GM19023 (cell line): ENCODE results near the gene DYNC1LI1.
A peak's percentile ranks its signal among the peaks of the same experiment; 100 is the strongest.

Source experiments
- ATAC-seq: cut with Tn5 transposase; IDR thresholded peaks from one replicate; pipeline ENCODE4 v1.9.1; 2021; ENCODE audit warnings: mild to moderate bottlenecking, moderate library complexity; ENCODE audit not compliant: unreplicated experiment

DYNC1LI1 gene

DNA sequence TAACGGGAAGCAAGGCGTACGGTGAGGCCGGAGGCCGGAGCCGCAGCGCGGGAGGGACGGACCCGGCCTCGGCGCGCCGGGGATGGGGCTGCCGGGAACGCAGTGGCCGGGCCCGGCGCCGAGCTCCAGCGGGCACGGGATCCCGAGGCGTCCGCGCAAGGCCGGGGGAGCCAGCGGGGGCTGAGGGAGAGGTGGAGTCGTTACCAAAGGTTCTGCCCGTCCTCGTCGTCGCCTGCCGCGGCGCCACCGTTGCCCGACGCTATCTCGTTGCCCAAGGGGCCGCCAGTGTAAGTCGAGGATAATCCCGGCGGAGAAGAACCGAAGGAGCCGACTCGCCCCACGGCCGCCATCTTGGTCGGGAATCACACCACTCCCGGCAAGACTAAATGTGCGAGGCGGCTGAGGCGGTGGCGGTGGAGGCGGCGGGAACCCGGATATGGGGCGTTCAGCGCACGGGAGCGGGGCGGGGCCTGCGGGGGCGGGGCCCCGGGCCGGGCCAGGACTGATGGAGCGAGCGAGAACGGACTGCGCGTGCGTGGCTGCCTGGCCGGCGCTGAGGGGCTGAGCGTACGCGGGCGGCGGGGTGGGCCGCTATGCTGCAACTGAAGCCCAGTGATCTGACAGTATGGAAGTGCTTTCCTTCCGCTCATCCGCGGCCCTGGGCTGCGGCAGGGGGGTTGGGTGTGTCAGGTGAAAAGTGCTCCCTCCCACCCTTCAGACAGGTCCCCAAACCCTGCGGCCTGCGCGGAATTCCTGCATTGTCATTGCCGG lies at the start of gene DYNC1LI1:
Gene DYNC1LI1, minus strand, starts transcription at position 438 of the 771 bp plus-strand sequence. Its CDS starts 88 bp downstream, at position 350.
- ATAC-seq: peak; percentile 89

DNA sequence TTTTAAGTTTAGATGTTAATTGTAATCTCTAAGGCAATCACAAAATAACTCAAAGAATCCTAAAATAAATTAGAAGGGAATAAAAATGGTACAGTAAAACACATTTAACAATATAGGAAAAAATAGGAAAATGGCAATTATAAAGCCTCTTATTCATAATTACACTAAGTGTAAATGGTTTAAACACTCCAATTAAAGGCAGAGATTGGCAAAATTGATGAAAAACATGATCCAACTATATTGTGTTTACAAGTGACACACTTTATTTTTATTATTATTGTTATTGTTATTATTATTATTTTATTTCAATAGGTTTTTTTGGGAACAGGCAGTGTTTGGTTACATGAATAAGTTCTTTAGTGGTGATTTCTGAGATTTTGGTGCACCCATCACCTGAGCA lies 48.7 kb upstream of the DYNC1LI1 start:
- ATAC-seq: no peak

DNA sequence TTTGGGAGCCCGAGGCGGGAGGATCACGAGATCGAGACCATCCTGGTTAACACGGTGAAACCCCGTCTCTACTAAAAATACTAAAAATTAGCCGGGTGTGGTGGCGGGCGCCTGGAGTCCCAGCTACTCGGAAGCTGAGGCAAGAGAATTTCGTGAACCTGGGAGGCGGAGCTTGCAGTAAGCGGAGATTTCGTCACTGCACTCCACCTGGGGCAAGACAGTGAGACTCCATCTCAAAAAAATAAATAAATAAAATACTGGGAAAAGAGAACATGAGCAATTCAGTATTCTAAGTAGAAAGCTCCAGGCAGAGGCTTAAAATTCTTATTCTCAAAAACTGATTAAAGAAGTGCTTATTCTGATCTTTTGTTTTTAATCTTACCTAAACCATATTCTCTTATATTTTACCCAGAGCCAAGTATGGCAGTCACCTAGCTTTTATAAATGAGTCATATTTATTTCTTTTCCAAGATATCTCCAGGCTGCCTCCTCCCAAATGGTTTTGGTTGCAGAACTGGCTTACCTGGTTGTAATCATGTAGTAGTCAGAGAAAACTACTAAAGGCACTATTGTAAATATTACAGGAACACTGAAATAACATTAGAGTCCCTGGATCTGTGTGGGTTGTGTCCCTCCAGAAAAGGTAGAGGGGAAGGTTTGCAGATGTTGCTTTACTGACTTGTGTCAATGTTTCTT lies 45.8 kb upstream of the DYNC1LI1 start:
- no peak for ATAC-seq

DNA sequence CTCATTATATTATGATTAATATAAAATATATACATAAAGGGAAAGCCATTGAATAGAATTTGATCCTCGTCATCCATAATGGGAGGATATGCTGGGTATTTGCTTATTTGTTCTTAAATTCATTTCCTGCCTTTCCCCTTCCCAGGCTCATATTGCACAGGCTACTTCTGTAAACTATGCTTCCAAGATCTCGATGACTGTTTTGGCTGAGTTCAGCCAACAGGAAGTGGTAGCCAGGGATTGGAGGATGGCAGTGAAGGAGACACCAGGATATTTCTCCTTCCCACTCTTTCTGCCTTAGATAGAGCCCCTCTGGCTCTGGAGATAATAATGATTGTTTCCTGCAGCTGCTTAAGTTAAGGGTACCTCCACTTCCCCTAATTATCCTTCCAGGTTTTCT lies 44.3 kb upstream of the DYNC1LI1 start:
- no peak for ATAC-seq

DNA sequence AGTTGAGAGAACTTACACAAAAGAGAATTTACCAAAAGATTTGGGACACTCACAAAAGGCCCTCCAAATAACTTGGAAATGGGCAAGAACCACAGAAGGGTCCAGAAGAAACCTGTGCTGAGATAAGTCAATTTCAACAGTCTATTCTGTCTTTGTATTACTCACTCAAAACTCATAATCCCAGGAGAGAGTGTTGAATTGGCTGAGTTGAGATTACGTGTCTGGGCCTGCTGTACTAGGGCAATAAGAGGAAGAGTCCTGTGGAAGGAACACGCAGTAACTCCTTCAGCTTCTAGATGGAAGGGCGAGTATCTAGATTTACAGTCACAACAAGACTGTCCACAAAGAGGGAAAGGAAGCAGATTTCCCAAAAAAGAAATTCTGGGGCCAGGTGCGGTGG lies 42.5 kb upstream of the DYNC1LI1 start:
- no peak for ATAC-seq

DNA sequence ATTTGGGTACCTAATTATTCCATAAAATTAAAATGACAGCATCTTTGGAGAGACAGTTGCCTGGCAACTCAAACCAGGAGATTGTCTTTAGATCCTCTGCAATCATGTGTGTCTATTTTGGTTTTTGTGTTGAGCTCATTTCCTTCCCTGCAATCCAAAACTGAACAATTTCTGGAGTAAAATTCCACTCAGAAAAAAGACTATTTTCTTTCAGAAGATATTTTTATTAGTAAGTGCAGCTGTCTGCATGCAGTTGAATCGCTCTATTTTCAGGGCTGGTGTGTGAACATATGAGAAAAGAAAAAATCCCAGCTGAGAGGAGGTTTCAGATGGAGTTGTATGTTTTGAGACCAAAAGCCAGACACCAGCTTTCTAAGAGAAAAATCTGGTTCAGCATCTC lies 41.9 kb upstream of the DYNC1LI1 start:
- no peak for ATAC-seq

DNA sequence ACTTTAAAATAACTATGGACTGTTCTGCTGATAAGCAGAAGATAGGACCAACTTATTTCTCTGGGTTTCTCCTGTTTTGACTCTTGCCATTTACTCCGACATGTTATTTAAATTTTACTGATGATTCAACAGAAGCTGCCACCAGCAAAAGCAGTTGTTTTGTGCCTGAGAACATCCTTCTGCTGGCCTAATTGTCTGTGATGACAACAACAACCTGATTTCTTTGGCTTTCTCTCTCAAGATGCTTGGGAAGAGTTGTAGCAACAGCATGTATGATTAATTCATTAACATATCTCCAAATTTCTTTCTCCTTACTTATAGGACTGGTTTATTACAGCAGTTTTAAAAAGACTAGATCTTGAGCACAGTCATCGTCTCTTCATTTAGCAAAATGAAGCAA lies 36.9 kb upstream of the DYNC1LI1 start:
- ATAC-seq: no peak

DNA sequence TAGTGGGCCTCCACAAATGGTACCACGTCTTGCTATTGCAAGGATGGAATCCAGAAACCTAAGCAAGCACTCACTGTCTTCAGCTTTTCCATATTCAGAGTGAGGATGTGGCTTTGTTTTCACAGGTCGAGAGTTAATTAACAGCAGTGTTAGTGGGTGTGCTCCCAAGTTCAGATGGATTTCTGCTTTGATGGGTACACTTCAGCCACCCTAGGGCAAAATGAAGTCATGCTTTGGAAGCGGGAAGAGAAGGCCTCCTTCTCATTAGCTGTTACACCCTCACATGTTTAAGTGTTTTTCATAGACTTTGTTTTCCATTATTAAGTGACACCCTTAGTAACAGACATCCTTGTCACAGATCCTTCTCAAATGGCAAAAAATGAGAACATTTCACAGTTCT lies 36.3 kb upstream of the DYNC1LI1 start:
- ATAC-seq: no peak

DNA sequence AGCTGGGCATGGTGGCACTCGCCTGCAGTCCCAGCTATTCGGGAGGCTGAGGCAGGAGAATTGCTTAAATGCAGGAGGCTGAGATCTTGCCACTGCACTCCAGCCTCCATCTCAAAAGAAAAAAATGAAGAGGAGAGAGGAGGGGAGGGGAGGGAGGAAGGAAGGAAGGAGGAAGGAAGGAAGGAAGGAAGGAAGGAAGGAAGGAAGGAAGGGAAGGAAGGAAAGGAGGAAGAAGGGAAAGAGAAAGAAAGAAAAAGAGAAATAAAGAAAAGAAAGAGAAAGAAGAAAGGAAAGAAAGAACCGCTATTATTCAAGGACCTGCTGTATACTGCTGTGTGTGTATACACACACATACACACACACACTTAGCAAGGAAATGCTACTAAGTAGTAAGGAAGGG lies 35.6 kb upstream of the DYNC1LI1 start:
- ATAC-seq: no peak

DNA sequence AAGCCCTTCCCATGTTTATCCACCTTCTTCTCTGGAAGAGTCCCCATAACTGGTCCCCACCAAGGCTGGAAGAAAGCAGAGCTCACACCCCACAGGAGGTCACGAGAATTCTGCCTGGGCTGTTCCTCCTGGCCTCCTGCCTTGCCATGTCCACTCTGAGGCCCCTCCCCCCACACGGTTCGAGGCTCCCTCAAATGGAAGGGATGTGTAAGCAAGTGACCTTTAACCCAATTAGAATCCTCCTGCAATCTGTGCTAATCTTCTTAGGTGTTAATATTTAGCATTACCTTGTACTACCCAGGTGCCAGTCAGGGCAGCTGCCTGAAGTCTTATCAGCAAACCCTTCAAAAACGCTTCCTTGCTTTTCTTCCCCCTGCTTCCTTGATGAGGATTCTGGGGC lies 32.4 kb upstream of the DYNC1LI1 start:
- no peak for ATAC-seq

DNA sequence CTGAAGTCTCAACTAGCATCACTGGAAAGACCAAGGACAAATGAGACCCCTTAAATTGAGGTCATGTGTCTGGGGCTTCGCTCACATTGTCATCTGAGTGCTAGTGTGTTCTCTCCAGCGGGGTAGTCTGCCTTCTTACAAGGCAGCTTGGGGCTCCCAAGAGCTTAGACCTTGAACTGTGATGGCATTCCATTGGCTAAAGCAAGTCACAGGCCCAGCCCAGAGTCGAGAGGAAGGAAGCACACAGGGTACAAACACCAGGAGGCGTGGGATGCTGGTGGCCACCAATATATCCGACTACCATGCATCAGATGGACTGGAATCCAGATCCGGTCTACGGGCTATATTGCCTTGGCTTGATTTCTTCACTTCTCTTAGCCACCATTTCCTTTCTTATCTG lies 31.5 kb upstream of the DYNC1LI1 start:
- ATAC-seq: no peak

DNA sequence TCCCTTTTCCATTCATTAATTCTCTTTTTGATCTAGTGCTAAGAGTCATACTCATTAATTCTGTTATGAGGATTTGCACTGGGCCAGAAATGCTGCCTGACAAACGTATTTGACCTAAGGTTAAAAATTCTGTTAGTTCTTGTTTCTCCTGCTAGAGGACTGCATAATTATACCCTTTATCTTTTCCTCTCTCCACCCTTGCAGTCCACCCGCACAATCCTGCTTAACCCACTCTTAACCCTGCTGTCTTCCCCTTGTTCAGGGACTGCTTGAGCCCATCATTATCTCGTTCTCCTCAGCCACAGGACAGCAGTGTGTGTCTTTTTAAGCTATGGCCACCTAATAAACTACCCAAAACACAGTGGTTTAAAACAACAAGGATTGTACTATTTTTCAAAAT lies 31.1 kb upstream of the DYNC1LI1 start:
- no peak for ATAC-seq

DNA sequence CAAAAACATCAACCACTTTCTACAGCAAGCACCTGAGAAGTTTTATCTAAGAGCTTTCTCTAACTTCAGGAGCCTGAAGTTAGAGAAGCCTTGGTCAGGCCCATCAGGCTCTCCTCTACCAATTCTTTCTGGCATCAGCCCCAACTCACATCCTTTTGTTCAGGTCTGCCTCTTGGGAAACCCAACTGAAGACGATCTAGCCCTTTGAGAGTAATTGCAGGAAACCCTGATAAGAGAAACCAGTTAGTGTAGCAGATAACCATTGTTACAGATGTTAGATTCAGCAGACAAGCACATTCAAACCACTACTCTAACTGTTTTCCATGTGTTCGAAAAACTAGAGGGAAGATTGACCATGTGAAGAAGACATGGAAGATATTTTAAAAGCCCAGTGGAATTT lies 27.0 kb upstream of the DYNC1LI1 start:
- no peak for ATAC-seq

DNA sequence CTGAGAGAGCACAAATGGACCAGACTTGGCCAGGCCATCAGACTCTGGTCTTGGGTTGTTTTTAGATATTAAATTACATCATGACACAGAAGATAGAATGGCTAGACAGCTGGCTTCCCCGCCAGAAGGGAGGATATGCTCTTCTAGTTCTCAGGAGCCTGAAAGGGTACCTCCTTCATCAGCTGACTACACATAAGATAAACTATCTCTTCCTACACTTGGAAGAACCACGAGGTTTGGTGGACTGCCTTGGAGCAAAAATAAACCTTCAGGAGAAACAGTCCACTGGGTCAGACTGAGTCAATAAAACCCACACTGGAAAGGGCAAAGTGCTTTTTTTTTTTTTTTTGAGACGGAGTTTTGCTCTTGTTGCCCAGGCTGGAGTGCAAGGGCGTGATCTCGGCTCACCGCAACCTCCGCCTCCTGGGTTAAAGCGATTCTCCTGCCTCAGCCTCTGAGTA lies 26.3 kb upstream of the DYNC1LI1 start:
- ATAC-seq: no peak

DNA sequence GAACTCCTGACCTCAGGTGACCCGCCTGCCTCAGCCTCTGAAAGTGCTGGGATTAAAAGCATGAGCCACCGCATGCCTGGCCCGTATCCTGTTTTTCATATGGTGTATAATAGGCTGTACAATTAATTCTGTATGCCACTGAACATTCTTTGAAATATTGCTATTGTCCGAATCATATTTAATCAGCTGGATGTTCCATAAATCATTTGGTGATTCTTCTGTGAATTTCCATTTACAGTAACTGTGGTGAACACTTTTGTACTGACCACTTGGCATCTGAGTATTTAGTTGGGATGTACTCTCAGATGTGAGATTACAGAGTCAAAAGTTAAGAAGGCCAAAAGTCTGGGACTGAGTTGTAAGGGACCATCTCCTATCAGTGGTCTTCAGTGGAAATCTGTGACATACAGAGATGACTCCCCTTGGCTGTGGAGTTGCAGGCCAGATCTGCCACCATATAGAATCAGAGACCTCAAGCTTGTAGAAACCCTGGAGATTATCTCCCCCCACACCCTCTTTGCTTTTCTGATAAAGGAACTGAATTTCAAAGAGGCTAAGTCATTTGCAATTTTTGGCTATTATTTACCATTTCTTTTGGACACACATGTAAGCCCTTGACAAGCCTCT lies 25.7 kb upstream of the DYNC1LI1 start:
- ATAC-seq: no peak

DNA sequence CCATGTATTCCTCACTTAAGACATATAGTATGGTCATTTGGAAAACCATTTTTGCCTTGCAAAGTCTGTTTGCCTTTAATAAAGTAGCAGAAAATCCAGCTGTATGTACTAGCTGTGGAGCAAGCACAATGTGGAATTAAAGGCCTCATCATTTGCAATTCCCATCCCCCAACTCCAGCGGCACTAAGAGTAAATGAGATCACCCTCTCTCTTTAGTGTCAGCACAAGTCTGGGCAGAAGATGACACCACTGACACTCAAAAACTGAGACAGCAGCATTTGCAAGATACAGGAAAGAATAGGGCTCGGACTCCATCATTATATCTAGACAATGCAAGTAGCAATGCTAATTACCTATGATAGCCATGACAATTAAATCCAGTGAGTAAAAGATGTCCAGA lies 24.7 kb upstream of the DYNC1LI1 start:
- no peak for ATAC-seq

DNA sequence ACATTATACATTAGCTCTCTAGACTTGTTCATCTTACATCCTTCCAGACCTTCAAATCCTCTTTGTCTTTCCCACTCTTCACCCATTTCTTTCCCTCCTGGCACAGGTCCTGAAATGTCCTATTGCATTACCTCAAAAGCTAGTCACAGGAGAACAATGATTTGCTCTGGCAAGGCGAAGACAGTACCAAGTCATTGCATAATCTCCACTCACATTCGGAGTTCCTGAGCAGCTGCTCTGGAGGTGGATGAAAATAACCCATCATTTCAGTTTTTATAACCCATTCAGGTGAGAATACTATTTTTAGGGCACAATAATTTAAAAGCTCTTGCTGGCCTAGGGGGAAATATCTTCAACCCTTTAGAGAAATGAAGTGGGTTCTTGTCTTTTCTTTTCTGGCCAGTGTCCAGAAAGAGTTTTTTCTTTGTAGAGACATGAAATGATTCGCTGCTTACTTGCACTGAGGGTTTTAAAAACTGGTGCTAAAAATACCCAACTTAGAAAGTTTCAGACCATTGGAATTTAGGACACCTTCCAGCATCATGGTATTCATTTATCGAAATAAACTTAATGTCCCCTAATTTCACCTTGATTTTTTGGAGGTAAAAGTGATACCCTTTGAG lies 23.4 kb upstream of the DYNC1LI1 start:
- no peak for ATAC-seq

DNA sequence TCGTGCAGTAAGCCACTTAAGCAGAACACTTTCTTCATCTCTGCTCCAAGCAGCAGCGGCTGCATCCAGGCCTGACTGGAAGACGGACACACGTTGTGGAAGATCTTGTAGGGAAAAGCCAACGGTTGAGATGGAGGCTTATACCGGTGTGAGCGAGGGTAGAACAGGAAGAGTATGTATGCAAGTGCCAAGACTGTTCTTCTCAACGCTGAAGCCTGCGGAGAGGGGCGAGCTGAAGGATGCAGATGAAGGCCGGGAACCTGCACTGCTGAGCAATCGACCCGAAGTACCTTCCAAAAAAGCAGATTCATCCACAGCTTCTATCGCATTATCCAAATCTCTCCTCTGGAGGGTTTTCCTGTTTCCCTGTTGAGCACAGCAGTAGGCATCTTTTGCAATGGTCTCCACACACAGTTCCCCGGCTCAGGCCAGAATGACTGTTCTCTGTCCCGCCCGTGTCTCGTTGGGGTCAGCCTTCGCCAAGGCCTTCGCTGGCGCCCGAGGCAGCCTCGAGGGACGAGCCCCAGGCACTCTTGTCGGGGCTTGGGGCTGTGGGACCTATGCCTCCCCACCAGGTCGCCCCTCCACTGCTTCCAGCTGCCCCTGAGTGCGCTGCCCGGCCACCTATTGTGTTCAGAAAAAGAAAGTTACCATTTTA lies 22.2 kb upstream of the DYNC1LI1 start:
- ATAC-seq: no peak

DNA sequence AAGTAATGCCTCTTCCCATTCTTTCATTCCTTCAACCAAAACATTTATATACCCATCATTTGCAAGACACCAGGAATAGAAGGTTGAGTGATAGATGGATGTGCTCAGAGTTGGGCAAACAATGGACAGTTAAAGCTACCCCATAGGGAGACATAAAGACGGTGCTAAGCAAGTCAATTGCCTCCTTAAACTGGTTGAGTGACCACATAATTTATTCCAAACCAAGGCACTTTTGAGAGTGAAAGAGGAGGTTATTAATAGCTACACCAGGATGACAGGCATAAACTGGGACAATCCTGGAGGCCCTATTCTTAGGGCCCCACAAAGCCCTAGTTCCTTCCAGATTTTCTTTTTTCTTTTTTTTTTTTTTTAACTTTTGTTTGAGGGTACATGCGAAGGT lies 21.4 kb upstream of the DYNC1LI1 start:
- no peak for ATAC-seq

DNA sequence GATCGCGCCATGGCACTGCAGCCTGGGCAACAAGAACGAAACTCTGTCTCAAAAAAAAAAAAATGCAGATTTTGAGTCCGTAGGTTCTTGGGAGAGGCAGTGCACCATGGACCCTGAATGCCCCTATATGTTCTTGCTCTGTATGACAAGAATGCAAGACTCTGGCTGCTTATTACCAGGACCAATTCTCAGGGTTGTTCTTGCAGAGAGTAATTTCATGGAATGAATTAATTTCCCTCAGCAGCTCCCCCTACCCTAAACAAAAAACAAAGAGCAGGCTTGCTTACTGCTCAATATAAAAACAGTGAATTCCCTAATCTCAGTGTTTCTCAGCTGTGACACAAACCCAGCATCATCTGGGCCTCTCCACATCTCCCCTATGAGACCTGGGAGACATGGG lies 20.5 kb upstream of the DYNC1LI1 start:
- ATAC-seq: no peak

DNA sequence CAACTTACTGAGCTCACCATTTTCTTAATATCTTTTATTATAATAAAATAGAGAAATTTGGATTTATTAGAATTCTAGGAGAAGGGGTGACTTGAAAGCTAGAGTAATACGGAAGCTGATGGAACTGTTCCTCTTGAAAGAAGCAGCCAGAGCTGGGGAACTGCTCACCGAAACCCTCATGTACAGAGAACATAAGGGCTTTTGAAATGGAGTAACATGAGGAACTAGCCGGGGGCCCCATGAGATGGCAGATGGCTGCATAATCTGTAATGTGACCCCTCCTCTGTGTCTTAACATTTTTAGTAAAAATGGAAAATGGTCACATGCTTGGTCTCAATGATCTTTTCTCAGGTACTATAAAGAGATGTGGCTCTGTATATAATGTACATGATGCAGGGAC lies 15.7 kb upstream of the DYNC1LI1 start:
- ATAC-seq: no peak
